Cardiac muscle cell (in vitro differentiated cells and primary cell): ENCODE measurements around the gene PPM1H. TPM values are rescaled to one million over a fixed set of nuclear protein-coding genes. Genes with fewer than 3 reads are reported as not detected.
A peak's percentile ranks its signal among the peaks of the same experiment; 100 is the strongest.

Experiments used
- DNase-seq, 2 donors: peaks; one replicate each; pipeline versions ENCODE4 v3.0.0 to v3.0.0-alpha.2; 2010 to 2017; ENCODE audit warnings: low read depth in 1 of 2, low spot score in 1 of 2
- H3K27ac ChIP-seq: fragments of 200-600 bp; sonication (generic); 2 replicates; pipeline ENCODE4 v1.5.1; 2016
- H3K27me3 ChIP-seq: fragments of 200-600 bp; sonication (generic); 2 replicates; pipeline ENCODE4 v1.6.0; 2016; ENCODE audit warnings: control low read depth
- H3K36me3 ChIP-seq: fragments of 200-600 bp; sonication (generic); 2 replicates; pipeline ENCODE4 v1.5.1; 2016; ENCODE audit warnings: control low read depth
- H3K4me1 ChIP-seq: fragments of 200-600 bp; sonication (generic); 2 replicates; pipeline ENCODE4 v1.8.1; 2017; ENCODE audit warnings: low read depth, mild to moderate bottlenecking, mixed run types
- H3K4me3 ChIP-seq: fragments of 200-600 bp; sonication (generic); 2 replicates; pipeline ENCODE4 v1.5.1; 2016; ENCODE audit warnings: mild to moderate bottlenecking
- H3K9me3 ChIP-seq: fragments of 200-600 bp; sonication (generic); 2 replicates; pipeline ENCODE4 v1.5.1; 2017; ENCODE audit warnings: low read depth, mild to moderate bottlenecking, control low read depth
- polyA plus RNA-seq: library from polyadenylated mRNA; unstranded; fragments of >200 nt; fragmentation: Nextera tagmentation; extraction: Ambion mirVana; gene quantifications from 2 replicates; pipeline ENCODE4 v1.2.1, GENCODE V29; 2016
- total RNA-seq: library from RNA; depleted of rRNA; stranded (reverse); fragments of >200 nt; gene quantifications from 2 replicates; pipeline ENCODE4 v1.2.3, GENCODE V29; 2016
- TF ChIP-seq, protein P1 (sequence below): IDR thresholded peaks from 2 replicates; pipeline ENCODE4 v1.5.1; 2012; ENCODE audit warnings: low read depth, mild to moderate bottlenecking, low read length

The PPM1H gene
- total and polyA plus RNA-seq, 2 experiments from 2014 or later = 2.9 to 3.3 TPM

GRCh38 chr12:62933602-62934238, 1.2 kb downstream of the PPM1H start:
- DNase-seq = peak; percentile 5 to 11
- peaks cover 47% of the 10 kb centered on the region for H3K27me3 ChIP-seq
- no peaks in the 10 kb centered on the region for H3K9me3 ChIP-seq
- H3K4me1 ChIP-seq = no peaks in the 10 kb centered on the region
- H3K36me3 ChIP-seq = no peaks in the 10 kb centered on the region
- TF ChIP-seq, protein P1, sequence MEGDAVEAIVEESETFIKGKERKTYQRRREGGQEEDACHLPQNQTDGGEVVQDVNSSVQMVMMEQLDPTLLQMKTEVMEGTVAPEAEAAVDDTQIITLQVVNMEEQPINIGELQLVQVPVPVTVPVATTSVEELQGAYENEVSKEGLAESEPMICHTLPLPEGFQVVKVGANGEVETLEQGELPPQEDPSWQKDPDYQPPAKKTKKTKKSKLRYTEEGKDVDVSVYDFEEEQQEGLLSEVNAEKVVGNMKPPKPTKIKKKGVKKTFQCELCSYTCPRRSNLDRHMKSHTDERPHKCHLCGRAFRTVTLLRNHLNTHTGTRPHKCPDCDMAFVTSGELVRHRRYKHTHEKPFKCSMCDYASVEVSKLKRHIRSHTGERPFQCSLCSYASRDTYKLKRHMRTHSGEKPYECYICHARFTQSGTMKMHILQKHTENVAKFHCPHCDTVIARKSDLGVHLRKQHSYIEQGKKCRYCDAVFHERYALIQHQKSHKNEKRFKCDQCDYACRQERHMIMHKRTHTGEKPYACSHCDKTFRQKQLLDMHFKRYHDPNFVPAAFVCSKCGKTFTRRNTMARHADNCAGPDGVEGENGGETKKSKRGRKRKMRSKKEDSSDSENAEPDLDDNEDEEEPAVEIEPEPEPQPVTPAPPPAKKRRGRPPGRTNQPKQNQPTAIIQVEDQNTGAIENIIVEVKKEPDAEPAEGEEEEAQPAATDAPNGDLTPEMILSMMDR = no peak
- no peak overlapping the region for H3K27ac ChIP-seq
- H3K4me3 ChIP-seq = peak overlapping the region; percentile 87

DNA sequence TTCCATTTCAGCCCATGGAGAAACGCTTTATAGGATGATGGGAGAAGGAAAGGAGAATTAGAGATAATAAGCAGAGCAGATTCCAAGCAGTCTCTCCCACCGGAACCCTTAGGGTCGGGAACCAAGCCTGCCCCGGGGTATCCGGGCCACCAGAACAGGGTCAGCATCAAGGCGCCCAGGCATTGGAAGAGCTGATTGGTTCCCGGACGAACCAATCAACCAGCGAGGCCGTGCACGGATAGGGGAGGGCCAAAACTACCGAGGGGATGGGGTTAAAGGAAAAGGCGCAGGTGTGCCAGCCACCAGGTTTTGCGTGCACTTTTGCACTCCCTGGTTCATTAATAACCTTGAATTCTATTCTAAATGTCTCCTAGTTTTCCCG, 1.7 kb downstream of the PPM1H start:
- Histone ChIP-seq H3K27me3 (peaks cover 47% of the 10 kb centered on the region), H3K4me1 (no peaks in the 10 kb centered on the region), H3K4me3 (peak overlapping the region; percentile 87), H3K27ac (no peak overlapping the region), H3K36me3 (no peaks in the 10 kb centered on the region), H3K9me3 (no peaks in the 10 kb centered on the region)
- TF ChIP-seq, protein P1 = no peak
- DNase-seq = peak in 1 of 2 donors; percentile 19

DNA sequence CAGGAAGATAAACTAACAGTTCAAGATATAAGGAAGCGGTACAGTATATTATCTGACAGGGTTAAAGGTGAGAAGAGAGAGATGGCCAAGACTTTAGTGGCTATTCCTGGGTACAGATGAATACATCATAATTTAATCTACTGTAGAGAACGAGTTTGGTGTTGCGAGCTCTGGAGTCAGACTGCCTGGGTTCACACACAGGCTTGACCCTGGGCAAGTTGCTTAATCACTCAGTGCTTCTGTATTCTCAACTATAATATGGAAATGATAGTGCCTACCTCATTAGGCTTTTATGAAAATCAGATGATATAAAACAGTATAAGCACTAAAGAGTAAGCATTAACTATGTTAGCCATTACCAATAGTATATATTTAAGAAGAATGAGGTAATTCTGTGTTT, 3.5 kb downstream of the PPM1H start:
- Histone ChIP-seq H3K36me3 (no peaks in the 10 kb centered on the region), H3K4me3 (no peak overlapping the region), H3K9me3 (no peaks in the 10 kb centered on the region), H3K4me1 (no peaks in the 10 kb centered on the region), H3K27ac (no peak overlapping the region), H3K27me3 (peaks cover 51% of the 10 kb centered on the region)
- TF ChIP-seq, protein P1 = no peak
- DNase-seq = no peak

- H3K9me3 ChIP-seq = no peaks in the 10 kb centered on the region
- H3K27me3 ChIP-seq = peaks cover 51% of the 10 kb centered on the region
- no peak overlapping the region for H3K4me3 ChIP-seq
- no peak overlapping the region for H3K27ac ChIP-seq
- TF ChIP-seq, protein P1 = no peak
- no peaks in the 10 kb centered on the region for H3K4me1 ChIP-seq
- no peak for DNase-seq
- H3K36me3 ChIP-seq = no peaks in the 10 kb centered on the region
Measured at GRCh38 chr12:62930546-62931425, 4.2 kb downstream of the PPM1H start.

- no peaks in the 10 kb centered on the region for H3K9me3 ChIP-seq
- no peak for DNase-seq
- TF ChIP-seq, protein P1 = no peak
- no peak overlapping the region for H3K27ac ChIP-seq
- H3K4me1 ChIP-seq = no peaks in the 10 kb centered on the region
- H3K36me3 ChIP-seq = no peaks in the 10 kb centered on the region
- no peak overlapping the region for H3K4me3 ChIP-seq
- peaks cover 45% of the 10 kb centered on the region for H3K27me3 ChIP-seq
Measured at GRCh38 chr12:62928632-62929031, 6.3 kb downstream of the PPM1H start.
